AG04450 (cell line): ENCODE results near the gene ELAPOR2. TPM values are rescaled to one million over a fixed set of nuclear protein-coding genes. Genes with fewer than 3 reads are reported as not detected.

Experiments used
- CTCF ChIA-PET: fragments of 300-600, 350-600 bp; formaldehyde crosslinking; extraction: SDS; loops from one replicate; lab custom pipeline; 2022; ENCODE audit warnings: antibody characterized with exemption, inconsistent platforms; lab: Charles Lee
- POLR2A ChIA-PET: fragments of 350-600 bp; formaldehyde crosslinking; extraction: SDS; loops from one replicate; lab custom pipeline; 2021; ENCODE audit warnings: antibody characterized with exemption, inconsistent platforms; lab: Yijun Ruan, JAX
- DNase-seq: peaks from one replicate; pipeline ENCODE4 v3.0.0-alpha.2; 2011; ENCODE audit warnings: low read depth, low spot score
- H3K27ac ChIP-seq: one replicate; pipeline ENCODE4 v1.5.1; 2012; ENCODE audit warnings: low read depth, low read length, control low read depth
- H3K27me3 ChIP-seq: one replicate; pipeline ENCODE4 v1.6.0; 2012; ENCODE audit warnings: low read length; ENCODE audit not compliant: control insufficient read depth, insufficient read depth
- H3K4me3 ChIP-seq: 2 replicates; pipeline ENCODE4 v1.5.1; 2011; ENCODE audit warnings: mild to moderate bottlenecking, low read depth, low read length, control low read depth
- H3K9me3 ChIP-seq: 2 replicates; pipeline ENCODE4 v1.5.1; 2012; ENCODE audit warnings: low read length; ENCODE audit not compliant: control insufficient read depth, insufficient read depth
- CTCF ChIP-seq: IDR thresholded peaks from 2 replicates; pipeline ENCODE4 v1.5.1; 2011; ENCODE audit warnings: low read depth, low read length, control low read depth, inconsistent platforms
- polyA minus RNA-seq: library from RNA; depleted of rRNA, polyadenylated mRNA; stranded (reverse); fragments of >200 nt; gene quantifications from 2 replicates; pipeline ENCODE4 v1.2.3, GENCODE V29; 2011; rRNA and poly(A)+ RNA removed
- polyA plus RNA-seq: library from polyadenylated mRNA; depleted of rRNA; stranded (reverse); fragments of >200 nt; gene quantifications from 2 replicates; pipeline ENCODE4 v1.2.3, GENCODE V29; 2011; rRNA removed

The ELAPOR2 gene
- 3.4 and 3.9 TPM in 2 replicates for polyA plus RNA-seq
- polyA minus RNA-seq: 4.5 and 4.8 TPM in 2 replicates

- POLR2A ChIA-PET: no interaction called here
- DNase-seq: no peak
Measured at GRCh38 chr7:87059525-87060287, at the start of gene ELAPOR2. Gene ELAPOR2, minus strand, starts transcription at chr7:87059654. Its CDS starts 141 bp downstream, at chr7:87059513.

GRCh38 chr7:87107949-87108776 lies 48.7 kb upstream of the ELAPOR2 start:
- CTCF ChIA-PET: no interaction called here
- no peaks in the 10 kb centered on the region for H3K27me3 ChIP-seq
- POLR2A ChIA-PET: no interaction called here

More at GRCh38 chr7:87059525-87060287, at the start of gene ELAPOR2:
- Histone ChIP-seq H3K27me3 (peaks cover 8% of the 10 kb centered on the region), H3K9me3 (no peaks in the 10 kb centered on the region), H3K27ac (no peak within 1 kb of the TSS), H3K4me3 (peak within 1 kb of the TSS; percentile 60)
- CTCF ChIA-PET: interaction anchor here (0.5 to 1.3 kb wide), 2 partner anchors 44 to 109 kb away, joined by 3 to 4 read pairs; no protein-coding TSS in a partner anchor
- TF ChIP-seq CTCF: 0 out of 2 replicates have a peak, but pooled peaks have one; percentile 22

GRCh38 chr7:87106974-87107612 lies 47.6 kb upstream of the ELAPOR2 start:
- Histone ChIP-seq H3K9me3 (no peaks in the 10 kb centered on the region), H3K27ac (no peak overlapping the region), H3K27me3 (no peaks in the 10 kb centered on the region), H3K4me3 (no peak overlapping the region)
- CTCF ChIA-PET: no interaction called here
- POLR2A ChIA-PET: no interaction called here
- DNase-seq: no peak
- no peak for TF ChIP-seq CTCF

More at GRCh38 chr7:87107949-87108776, 48.7 kb upstream of the ELAPOR2 start:
- no peak overlapping the region for H3K27ac ChIP-seq
- no peak overlapping the region for H3K4me3 ChIP-seq
- DNase-seq: no peak
- TF ChIP-seq CTCF: no peak
- no peaks in the 10 kb centered on the region for H3K9me3 ChIP-seq

- no peak overlapping the region for H3K27ac ChIP-seq
- H3K27me3 ChIP-seq: no peaks in the 10 kb centered on the region
- POLR2A ChIA-PET: no interaction called here
- no peaks in the 10 kb centered on the region for H3K9me3 ChIP-seq
- TF ChIP-seq CTCF: no peak
- CTCF ChIA-PET: no interaction called here
- no peak for DNase-seq
- H3K4me3 ChIP-seq: no peak overlapping the region
Measured at GRCh38 chr7:87105401-87105800, 45.9 kb upstream of the ELAPOR2 start.
